Endothelial cell of umbilical vein (primary cell): Measurements from ENCODE around the gene CNOT9. TPM values are rescaled to one million over a fixed set of nuclear protein-coding genes. Genes with fewer than 3 reads are reported as not detected.

Experiments
- BruUV-seq: library from RNA; stranded (reverse); fragments of 400-500 nt; replicated peaks from 2 replicates; lab custom pipeline; 2021; lab: Mats Ljungman, UMichigan
- CTCF ChIA-PET: fragments of 300-600, 350-600 bp; sonication (Branson Sonifier 250); formaldehyde crosslinking; loops from one replicate; lab custom pipeline; 2021; ENCODE audit warnings: antibody characterized with exemption, inconsistent platforms; lab: Charles Lee
- POLR2A ChIA-PET: fragments of 300-600, 350-600 bp; sonication (Branson Sonifier 250); formaldehyde crosslinking; loops from one replicate; lab custom pipeline; 2021; ENCODE audit warnings: antibody characterized with exemption, inconsistent platforms; lab: Charles Lee
- DNase-seq: peaks from one replicate; pipeline ENCODE4 v3.0.0-alpha.2; 2011; ENCODE audit warnings: low read depth, low spot score
- FAIRE-seq: peaks from 2 replicates; lab custom pipeline; 2011; peaks lifted over from hg19 to GRCh38; lab: Jason Lieb, UNC
- H2AFZ ChIP-seq: 2 replicates; pipeline ENCODE4 v1.6.0; 2012; ENCODE audit warnings: low read depth, low read length, control low read depth, inconsistent platforms
- H3K27ac ChIP-seq: 2 replicates; pipeline ENCODE4 v1.5.1; 2011; ENCODE audit warnings: low read depth, mild to moderate bottlenecking, control low read depth, low read length, moderate library complexity; ENCODE audit not compliant: insufficient read depth
- H3K27me3 ChIP-seq, 2 experiments: 2 replicates each; pipeline versions ENCODE4 v1.6.0 to v1.6.1; 2011; ENCODE audit warnings: low read length in 2 of 2, mixed read lengths in 1 of 2; ENCODE audit not compliant: control insufficient read depth in 2 of 2, insufficient read depth in 2 of 2
- H3K36me3 ChIP-seq, 2 experiments: 2 replicates in 1 of 2; 3 replicates in 1 of 2; pipeline ENCODE4 v1.5.1; 2011; ENCODE audit warnings: low read length in 2 of 2, mild to moderate bottlenecking in 1 of 2, moderate library complexity in 1 of 2; ENCODE audit not compliant: control insufficient read depth in 2 of 2, insufficient read depth in 2 of 2; ENCODE audit errors: extremely low read depth in 1 of 2
- H3K4me1 ChIP-seq: 3 replicates; pipeline ENCODE4 v1.5.1; 2011; ENCODE audit warnings: mild to moderate bottlenecking, low read length; ENCODE audit not compliant: control insufficient read depth, insufficient read depth; ENCODE audit errors: extremely low read depth
- H3K4me2 ChIP-seq: 2 replicates; pipeline ENCODE4 v1.6.1; 2011; ENCODE audit warnings: low read length, control low read depth, mixed read lengths; ENCODE audit not compliant: insufficient read depth
- H3K4me3 ChIP-seq, 3 experiments: fragments of 200-600 bp in 1 of 3; sonication (generic), shearing (Covaris generic) in 1 of 3; replicated peaks in 1 of 3; 2 replicates each; pipeline ENCODE4 v1.5.1; 2011 to 2016; ENCODE audit warnings: control low read depth in 3 of 3, low read length in 3 of 3, mild to moderate bottlenecking in 2 of 3, inconsistent platforms in 1 of 3, low read depth in 1 of 3, moderate library complexity in 1 of 3; ENCODE audit not compliant: insufficient read depth in 1 of 3
- H3K79me2 ChIP-seq: 2 replicates; pipeline ENCODE4 v1.6.0; 2012; ENCODE audit warnings: low read length, inconsistent platforms; ENCODE audit not compliant: control insufficient read depth, insufficient read depth
- H3K9ac ChIP-seq: replicated peaks from 2 replicates; pipeline ENCODE3; 2011; ENCODE audit warnings: low read length, control low read depth; ENCODE audit not compliant: insufficient read depth; ENCODE audit errors: extremely low read depth
- H3K9me1 ChIP-seq: replicated peaks from 3 replicates; pipeline ENCODE4 v1.6.0; 2011; ENCODE audit warnings: mild to moderate bottlenecking, low read length; ENCODE audit not compliant: control insufficient read depth, insufficient read depth; ENCODE audit errors: extremely low read depth
- H3K9me3 ChIP-seq: replicated peaks from 2 replicates; pipeline ENCODE4 v1.5.1; 2012; ENCODE audit warnings: low read length, inconsistent platforms; ENCODE audit not compliant: control insufficient read depth, insufficient read depth
- H4K20me1 ChIP-seq: replicated peaks from 2 replicates; pipeline ENCODE3; 2011; ENCODE audit warnings: mild to moderate bottlenecking, low read length; ENCODE audit not compliant: control insufficient read depth, insufficient read depth; ENCODE audit errors: extremely low read depth
- EZH2 ChIP-seq: IDR thresholded peaks from 2 replicates; pipeline ENCODE4 v1.6.1; 2012; ENCODE audit warnings: borderline replicate concordance, low read depth, mild to moderate bottlenecking, moderate library complexity, low read length, inconsistent platforms; ENCODE audit not compliant: severe bottlenecking
- FOS ChIP-seq: IDR thresholded peaks from 2 replicates; pipeline ENCODE4 v1.6.1; 2011; ENCODE audit warnings: mild to moderate bottlenecking, low read length, moderate library complexity, borderline replicate concordance; ENCODE audit not compliant: insufficient read depth
- GATA2 ChIP-seq: IDR thresholded peaks from 2 replicates; pipeline ENCODE4 v1.7.0; 2011; ENCODE audit warnings: low read depth, mild to moderate bottlenecking, moderate library complexity, mixed read lengths, low read length; ENCODE audit not compliant: insufficient read length, insufficient read depth
- JUN ChIP-seq: IDR thresholded peaks from 2 replicates; pipeline ENCODE4 v1.6.1; 2011; ENCODE audit warnings: borderline replicate concordance, low read depth; ENCODE audit not compliant: insufficient read length, insufficient read depth
- MYC ChIP-seq: IDR thresholded peaks from one replicate; pipeline ENCODE4 v1.6.1; 2011; ENCODE audit warnings: mild to moderate bottlenecking, low read depth, low read length
- POLR2A ChIP-seq: IDR thresholded peaks from 2 replicates; pipeline ENCODE4 v1.6.1; 2012; ENCODE audit warnings: low read depth, mild to moderate bottlenecking, control low read depth, low read length
- POLR2AphosphoS5 ChIP-seq: IDR thresholded peaks from 2 replicates; pipeline ENCODE4 v1.6.1; 2012; ENCODE audit warnings: low read depth, mild to moderate bottlenecking, control low read depth, low read length, moderate library complexity; ENCODE audit not compliant: insufficient read depth
- dilution Hi-C: fragments of 300-500 bp; cut with MboI; formaldehyde crosslinking; loops from one replicate; pipeline ENCODE4 v1.15.0; 2019; ENCODE audit warnings: low sequenced_read_pairs; ENCODE audit not compliant: extremely low pct_ligation_motif_present
- intact Hi-C: fragments of 100-400 bp; cut with micrococcal nuclease; formaldehyde crosslinking; loops from one replicate; pipeline ENCODE4 v1.10.0; 2022
- polyA plus RNA-seq, 4 experiments: library from polyadenylated mRNA; depleted of rRNA in 3 of 4; stranded (reverse) in 3 of 4; unstranded in 1 of 4; fragments of >200 nt; gene quantifications; 2 replicates each; pipeline versions ENCODE4 v1.2.1 to v1.2.3, GENCODE V29; 2011 to 2012; ENCODE audit warnings: missing spikeins in 1 of 4
- total RNA-seq: library from RNA; stranded (reverse); gene quantifications from 2 replicates; pipeline ENCODE4 v1.2.3, GENCODE V29; 2021
- TF ChIP-seq, protein P1 (sequence below): IDR thresholded peaks from 2 replicates; pipeline ENCODE4 v1.6.1; 2011; ENCODE audit not compliant: insufficient read depth, insufficient read length
- TF ChIP-seq, protein P2 (sequence below), 2 donors: IDR thresholded peaks; 1 replicate in 1 of 2; 2 replicates in 1 of 2; pipeline ENCODE4 v1.5.1; 2011; ENCODE audit warnings: low read length in 2 of 2, mild to moderate bottlenecking in 2 of 2, moderate library complexity in 2 of 2, control low read depth in 1 of 2, inconsistent platforms in 1 of 2, low read depth in 1 of 2; ENCODE audit not compliant: insufficient read depth in 1 of 2; ENCODE audit errors: extremely low read depth in 1 of 2

CNOT9 gene
- total and polyA plus RNA-seq, 2 donors (not counting 3 experiments of a cell fraction or from before 2014, with no cell fraction given), result 53.2 to 68.9 TPM

DNA sequence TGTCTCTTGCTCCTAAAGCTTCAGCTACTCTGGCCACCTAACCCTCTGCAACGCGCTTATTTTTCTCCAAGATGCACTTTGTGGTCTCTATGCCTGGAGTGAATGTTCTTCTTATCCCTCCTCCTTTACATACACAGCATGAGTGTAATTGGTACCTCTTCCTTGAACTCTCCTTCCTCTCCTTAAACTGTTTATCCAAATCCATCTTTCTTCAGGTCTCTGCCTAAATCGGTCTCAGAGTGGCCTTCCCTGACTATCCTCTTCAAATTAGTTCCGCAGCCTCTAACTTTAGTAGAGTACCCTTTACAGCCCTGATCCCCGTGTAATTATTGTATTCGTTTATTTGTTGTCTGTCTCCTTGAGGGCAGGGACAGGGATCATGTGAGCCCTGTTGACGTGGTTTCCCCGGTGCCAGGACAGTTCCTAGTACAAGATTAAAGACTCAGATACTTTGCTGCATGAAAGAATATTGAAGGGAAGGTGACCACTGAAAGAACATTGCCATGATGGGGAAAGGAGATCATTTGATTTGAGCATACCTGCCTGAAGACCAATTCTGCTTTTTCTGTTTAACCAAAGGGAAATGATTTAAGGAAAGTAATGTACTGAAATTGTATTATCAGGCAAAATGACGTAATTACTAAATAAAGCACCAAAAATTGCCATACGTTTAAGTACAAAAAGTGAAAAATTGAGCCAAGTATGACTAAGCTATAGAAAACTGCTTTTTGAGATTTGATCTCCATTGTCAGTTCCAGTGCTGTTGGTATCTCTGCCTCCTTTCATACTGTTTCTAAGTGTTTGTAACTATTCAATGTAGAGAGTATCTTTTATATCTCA lies 1.2 kb downstream of the CNOT9 start:
- Histone ChIP-seq H3K4me2 (peak overlapping the region; percentile 85), H3K9me3 (no peaks in the 10 kb centered on the region), H4K20me1 (no peaks in the 10 kb centered on the region), H3K9me1 (no peaks in the 10 kb centered on the region), H3K9ac (peak overlapping the region; percentile 91), H3K27me3 (no peaks in the 10 kb centered on the region), H3K27ac (peak overlapping the region; percentile 94), H3K4me3 (peak overlapping the region; percentile 17 to 80 (median 71)), H3K79me2 (peaks cover 72% of the 10 kb centered on the region), H3K4me1 (peaks cover 17% of the 10 kb centered on the region), H2AFZ (no peak overlapping the region), H3K36me3 (peaks cover 0 to 3% of the 10 kb centered on the region in 2 experiments)
- FAIRE-seq, result peak; percentile 42
- intact Hi-C loops, result loop anchor here (1.0 to 10.0 kb wide), 7 partner anchors 63 to 815 kb away; partner anchors contain the start of genes CNPPD1, CTDSP1, DNPEP and RETREG2
- TF ChIP-seq POLR2A, result no peak
- TF ChIP-seq FOS, result no peak
- TF ChIP-seq, protein P1, sequence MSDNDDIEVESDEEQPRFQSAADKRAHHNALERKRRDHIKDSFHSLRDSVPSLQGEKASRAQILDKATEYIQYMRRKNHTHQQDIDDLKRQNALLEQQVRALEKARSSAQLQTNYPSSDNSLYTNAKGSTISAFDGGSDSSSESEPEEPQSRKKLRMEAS, result peak; percentile 10
- TF ChIP-seq EZH2, result no peak
- TF ChIP-seq POLR2AphosphoS5, result no peak
- no peak for TF ChIP-seq MYC
- peak; percentile 30 for TF ChIP-seq GATA2
- TF ChIP-seq, protein P2, sequence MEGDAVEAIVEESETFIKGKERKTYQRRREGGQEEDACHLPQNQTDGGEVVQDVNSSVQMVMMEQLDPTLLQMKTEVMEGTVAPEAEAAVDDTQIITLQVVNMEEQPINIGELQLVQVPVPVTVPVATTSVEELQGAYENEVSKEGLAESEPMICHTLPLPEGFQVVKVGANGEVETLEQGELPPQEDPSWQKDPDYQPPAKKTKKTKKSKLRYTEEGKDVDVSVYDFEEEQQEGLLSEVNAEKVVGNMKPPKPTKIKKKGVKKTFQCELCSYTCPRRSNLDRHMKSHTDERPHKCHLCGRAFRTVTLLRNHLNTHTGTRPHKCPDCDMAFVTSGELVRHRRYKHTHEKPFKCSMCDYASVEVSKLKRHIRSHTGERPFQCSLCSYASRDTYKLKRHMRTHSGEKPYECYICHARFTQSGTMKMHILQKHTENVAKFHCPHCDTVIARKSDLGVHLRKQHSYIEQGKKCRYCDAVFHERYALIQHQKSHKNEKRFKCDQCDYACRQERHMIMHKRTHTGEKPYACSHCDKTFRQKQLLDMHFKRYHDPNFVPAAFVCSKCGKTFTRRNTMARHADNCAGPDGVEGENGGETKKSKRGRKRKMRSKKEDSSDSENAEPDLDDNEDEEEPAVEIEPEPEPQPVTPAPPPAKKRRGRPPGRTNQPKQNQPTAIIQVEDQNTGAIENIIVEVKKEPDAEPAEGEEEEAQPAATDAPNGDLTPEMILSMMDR (IDR thresholded peaks at IDR 0.05; ENCODE audit: extremely low read depth in 1 of 2, insufficient read depth in 1 of 2, low read depth in 1 of 2, low read length in 2 of 2), result no peak
- TF ChIP-seq JUN, result peak; percentile 56
- DNase-seq, result peak; percentile 85
- ChIA-PET POLR2A (no interaction called here), CTCF (interaction anchor here (1.0 to 1.7 kb wide), 3 partner anchors 13 to 89 kb away, joined by 3 to 6 read pairs (median 3); partner anchors contain the start of genes BCS1L and ZNF142)
- BruUV-seq, result TSS peak; percentile 19
- dilution Hi-C loops, result loop anchor here (5.0 kb wide), 1 partner anchor 77 kb away; no protein-coding TSS in a partner anchor
